HepG2 (cell line): ENCODE measurements around the gene MST1. TPM values are rescaled to one million over a fixed set of nuclear protein-coding genes. Genes with fewer than 3 reads are reported as not detected.

Experiments
- ATF7 ChIP-seq, 2 experiments: fragments of 450-650 bp in 1 of 2; sonication (generic) in 1 of 2; formaldehyde crosslinking in 1 of 2; IDR thresholded peaks; 2 replicates each; pipeline versions ENCODE4 v1.4.0 to v1.6.1; 2016 to 2020; ENCODE audit warnings: antibody characterized with exemption in 1 of 2, mild to moderate bottlenecking in 1 of 2, missing genetic modification reagents in 1 of 2
- ATM ChIP-seq: fragments of 450-650 bp; IDR thresholded peaks from 2 replicates; pipeline ENCODE4 v1.7.1; 2017; ENCODE audit warnings: mild to moderate bottlenecking, borderline replicate concordance
- GPN1 ChIP-seq: sonication (generic); formaldehyde crosslinking; IDR thresholded peaks from 2 replicates; pipeline ENCODE4 v1.5.1; 2020; ENCODE audit warnings: missing genetic modification reagents, borderline replicate concordance
- HNRNPLL ChIP-seq: fragments of 200-400 bp; formaldehyde crosslinking; IDR thresholded peaks from 2 replicates; pipeline ENCODE4 v1.6.1; 2017; ENCODE audit warnings: mild to moderate bottlenecking, low read depth, low read length; ENCODE audit not compliant: poor library complexity, severe bottlenecking
- IKZF1 ChIP-seq: fragments of 450-650 bp; IDR thresholded peaks from 2 replicates; pipeline ENCODE4 v1.7.1; 2016
- MAFG ChIP-seq: sonication (generic); formaldehyde crosslinking; IDR thresholded peaks from 2 replicates; pipeline ENCODE4 v1.5.1; 2020; ENCODE audit warnings: mild to moderate bottlenecking, missing genetic modification reagents
- MTF1 ChIP-seq: sonication (generic); formaldehyde crosslinking; IDR thresholded peaks from 2 replicates; pipeline ENCODE4 v1.5.0; 2020; ENCODE audit warnings: missing genetic modification reagents
- POGZ ChIP-seq: sonication (generic); formaldehyde crosslinking; IDR thresholded peaks from 2 replicates; pipeline ENCODE4 v1.4.0; 2020; ENCODE audit warnings: mild to moderate bottlenecking, missing genetic modification reagents
- RORA ChIP-seq: sonication (generic); formaldehyde crosslinking; IDR thresholded peaks from 2 replicates; pipeline ENCODE4 v1.5.0; 2020; ENCODE audit warnings: mild to moderate bottlenecking, missing genetic modification reagents, moderate library complexity
- SUZ12 ChIP-seq: fragments of 150-350 bp; IDR thresholded peaks from 2 replicates; pipeline ENCODE4 v1.6.1; 2014; ENCODE audit warnings: low read depth, low read length
- TRIM22 ChIP-seq: fragments of 450-650 bp; IDR thresholded peaks from 2 replicates; pipeline ENCODE4 v1.6.1; 2017
- XBP1 ChIP-seq: sonication (generic); formaldehyde crosslinking; IDR thresholded peaks from 2 replicates; pipeline ENCODE4 v1.5.0; 2020; ENCODE audit warnings: missing genetic modification reagents
- YEATS4 ChIP-seq: sonication (generic); formaldehyde crosslinking; IDR thresholded peaks from 2 replicates; pipeline ENCODE4 v1.4.0; 2020; ENCODE audit warnings: missing genetic modification reagents, borderline replicate concordance
- ZBTB44 ChIP-seq: sonication (generic); formaldehyde crosslinking; IDR thresholded peaks from 2 replicates; pipeline ENCODE4 v1.4.0; 2020; ENCODE audit warnings: missing genetic modification reagents
- ZNF282 ChIP-seq: fragments of 450-650 bp; IDR thresholded peaks from 2 replicates; pipeline ENCODE4 v1.6.1; 2018; ENCODE audit not compliant: partially characterized antibody
- ZNF337 ChIP-seq: sonication (generic); formaldehyde crosslinking; IDR thresholded peaks from 2 replicates; pipeline ENCODE4 v1.5.1; 2020; ENCODE audit warnings: missing genetic modification reagents, low read depth, mild to moderate bottlenecking, borderline replicate concordance
- ZNF354B ChIP-seq: sonication (generic); formaldehyde crosslinking; IDR thresholded peaks from 2 replicates; pipeline ENCODE4 v1.8.0; 2022; ENCODE audit warnings: mild to moderate bottlenecking, missing genetic modification reagents
- ZNF44 ChIP-seq: sonication (generic); formaldehyde crosslinking; IDR thresholded peaks from 2 replicates; pipeline ENCODE4 v1.5.1; 2020; ENCODE audit warnings: mild to moderate bottlenecking, missing genetic modification reagents
- ZNF441 ChIP-seq: sonication (generic); formaldehyde crosslinking; IDR thresholded peaks from 2 replicates; pipeline ENCODE4 v1.7.0; 2021; ENCODE audit warnings: missing genetic modification reagents, borderline replicate concordance
- polyA plus RNA-seq, 8 experiments: library from polyadenylated mRNA; depleted of rRNA in 3 of 8; stranded (reverse) in 7 of 8; unstranded in 1 of 8; fragments of >200 nt; fragmentation: Illumina TruSeq in 4 of 8; extraction: Trizol in 4 of 8; gene quantifications; 2 replicates each; pipeline versions ENCODE4 v1.2.1 to v1.2.3, GENCODE V29; 2011 to 2016; ENCODE audit warnings: low read depth in 4 of 8, missing spikeins in 1 of 8, mixed read lengths in 1 of 8; ENCODE audit not compliant: insufficient read depth in 1 of 8
- total RNA-seq, 5 experiments: library from RNA; depleted of rRNA; stranded (reverse); fragments of >200 nt; fragmentation: Illumina TruSeq; extraction: Trizol; gene quantifications; 2 replicates each; pipeline ENCODE4 v1.2.3, GENCODE V29; 2016; ENCODE audit warnings: low read depth in 1 of 5
- TF ChIP-seq, protein P1 (sequence below): sonication (generic); formaldehyde crosslinking; IDR thresholded peaks from 2 replicates; pipeline ENCODE4 v1.4.0; 2020; ENCODE audit warnings: mild to moderate bottlenecking, missing genetic modification reagents
- TF ChIP-seq, protein P2 (sequence below): IDR thresholded peaks from 2 replicates; pipeline ENCODE4 v1.6.1; 2016; ENCODE audit warnings: missing compliant biosample characterization, missing genetic modification reagents, borderline replicate concordance

The MST1 gene
- total and polyA plus RNA-seq, 2 of the 13 experiments (the other 11 are each of a cell fraction or from before 2014, with no cell fraction given), result 189 to 452 TPM

- TF ChIP-seq, protein P1, sequence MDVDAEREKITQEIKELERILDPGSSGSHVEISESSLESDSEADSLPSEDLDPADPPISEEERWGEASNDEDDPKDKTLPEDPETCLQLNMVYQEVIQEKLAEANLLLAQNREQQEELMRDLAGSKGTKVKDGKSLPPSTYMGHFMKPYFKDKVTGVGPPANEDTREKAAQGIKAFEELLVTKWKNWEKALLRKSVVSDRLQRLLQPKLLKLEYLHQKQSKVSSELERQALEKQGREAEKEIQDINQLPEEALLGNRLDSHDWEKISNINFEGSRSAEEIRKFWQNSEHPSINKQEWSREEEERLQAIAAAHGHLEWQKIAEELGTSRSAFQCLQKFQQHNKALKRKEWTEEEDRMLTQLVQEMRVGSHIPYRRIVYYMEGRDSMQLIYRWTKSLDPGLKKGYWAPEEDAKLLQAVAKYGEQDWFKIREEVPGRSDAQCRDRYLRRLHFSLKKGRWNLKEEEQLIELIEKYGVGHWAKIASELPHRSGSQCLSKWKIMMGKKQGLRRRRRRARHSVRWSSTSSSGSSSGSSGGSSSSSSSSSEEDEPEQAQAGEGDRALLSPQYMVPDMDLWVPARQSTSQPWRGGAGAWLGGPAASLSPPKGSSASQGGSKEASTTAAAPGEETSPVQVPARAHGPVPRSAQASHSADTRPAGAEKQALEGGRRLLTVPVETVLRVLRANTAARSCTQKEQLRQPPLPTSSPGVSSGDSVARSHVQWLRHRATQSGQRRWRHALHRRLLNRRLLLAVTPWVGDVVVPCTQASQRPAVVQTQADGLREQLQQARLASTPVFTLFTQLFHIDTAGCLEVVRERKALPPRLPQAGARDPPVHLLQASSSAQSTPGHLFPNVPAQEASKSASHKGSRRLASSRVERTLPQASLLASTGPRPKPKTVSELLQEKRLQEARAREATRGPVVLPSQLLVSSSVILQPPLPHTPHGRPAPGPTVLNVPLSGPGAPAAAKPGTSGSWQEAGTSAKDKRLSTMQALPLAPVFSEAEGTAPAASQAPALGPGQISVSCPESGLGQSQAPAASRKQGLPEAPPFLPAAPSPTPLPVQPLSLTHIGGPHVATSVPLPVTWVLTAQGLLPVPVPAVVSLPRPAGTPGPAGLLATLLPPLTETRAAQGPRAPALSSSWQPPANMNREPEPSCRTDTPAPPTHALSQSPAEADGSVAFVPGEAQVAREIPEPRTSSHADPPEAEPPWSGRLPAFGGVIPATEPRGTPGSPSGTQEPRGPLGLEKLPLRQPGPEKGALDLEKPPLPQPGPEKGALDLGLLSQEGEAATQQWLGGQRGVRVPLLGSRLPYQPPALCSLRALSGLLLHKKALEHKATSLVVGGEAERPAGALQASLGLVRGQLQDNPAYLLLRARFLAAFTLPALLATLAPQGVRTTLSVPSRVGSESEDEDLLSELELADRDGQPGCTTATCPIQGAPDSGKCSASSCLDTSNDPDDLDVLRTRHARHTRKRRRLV (CRISPR knock-in tag), result no peak
- TF ChIP-seq POGZ (CRISPR knock-in tag), result peak; percentile 36
- no peak for TF ChIP-seq ZNF441 (CRISPR knock-in tag)
- TF ChIP-seq ZBTB44 (CRISPR knock-in tag), result no peak
- no peak for TF ChIP-seq ZNF44 (CRISPR knock-in tag)
- TF ChIP-seq MAFG (CRISPR knock-in tag), result no peak
- TF ChIP-seq YEATS4 (CRISPR knock-in tag), result peak; percentile 24; the same call in 1 of the 2 replicates
- TF ChIP-seq IKZF1, result no peak
- no peak for TF ChIP-seq MTF1
- TF ChIP-seq, protein P2, sequence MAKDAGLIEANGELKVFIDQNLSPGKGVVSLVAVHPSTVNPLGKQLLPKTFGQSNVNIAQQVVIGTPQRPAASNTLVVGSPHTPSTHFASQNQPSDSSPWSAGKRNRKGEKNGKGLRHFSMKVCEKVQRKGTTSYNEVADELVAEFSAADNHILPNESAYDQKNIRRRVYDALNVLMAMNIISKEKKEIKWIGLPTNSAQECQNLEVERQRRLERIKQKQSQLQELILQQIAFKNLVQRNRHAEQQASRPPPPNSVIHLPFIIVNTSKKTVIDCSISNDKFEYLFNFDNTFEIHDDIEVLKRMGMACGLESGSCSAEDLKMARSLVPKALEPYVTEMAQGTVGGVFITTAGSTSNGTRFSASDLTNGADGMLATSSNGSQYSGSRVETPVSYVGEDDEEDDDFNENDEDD (CRISPR knock-in tag), result 0 out of 2 replicates have a peak, but pooled peaks have one; percentile 10
- no peak for TF ChIP-seq ZNF282
- no peak for TF ChIP-seq GPN1 (CRISPR knock-in tag)
- no peak for TF ChIP-seq TRIM22
- no peak for TF ChIP-seq ATM
- no peak for TF ChIP-seq ZNF337
- no peak for TF ChIP-seq RORA (CRISPR knock-in tag)
- no peak for TF ChIP-seq HNRNPLL
- no peak for TF ChIP-seq ZNF354B (CRISPR knock-in tag)
- TF ChIP-seq SUZ12, result no peak
- no peak for TF ChIP-seq ATF7 (IDR thresholded peaks at IDR 0.05)
- TF ChIP-seq ATF7 (CRISPR knock-in tag; IDR thresholded peaks at IDR 0.05), result no peak
- TF ChIP-seq XBP1 (CRISPR knock-in tag), result no peak; the same call in 1 of the 2 replicates
Measured at GRCh38 chr3:49671291-49672288, 17.7 kb downstream of the MST1 start (continued).
